WTC11 (cell line): ENCODE data around the gene BCAP29. TPM values are rescaled to one million over a fixed set of nuclear protein-coding genes. Genes with fewer than 3 reads are reported as not detected.
"Not testable (repeated sequence)": the region's sequence is repeated elsewhere in the genome, so short reads cannot be mapped to it uniquely, and the experiment has no call there.

Experiments
- ATAC-seq: fragments of 200-7000 bp; cut with Tn5 transposase; 2 replicates; pipeline ENCODE4 v1.10.0; 2021; ENCODE audit warnings: mild to moderate bottlenecking, moderate library complexity
- CTCF ChIA-PET: fragments of 300-600 bp; sonication (Branson Sonifier 250); formaldehyde crosslinking; loops from one replicate; lab custom pipeline; 2021; ENCODE audit warnings: antibody characterized with exemption; lab: Charles Lee
- POLR2A ChIA-PET: fragments of 350-600 bp; sonication (Branson Sonifier 250); formaldehyde crosslinking; loops from one replicate; lab custom pipeline; 2021; ENCODE audit warnings: antibody characterized with exemption; lab: Charles Lee
- DNase-seq: peaks from one replicate; pipeline ENCODE4 v3.0.0; 2021; ENCODE audit warnings: low spot score
- H3K27ac Mint-ChIP-seq: 2 replicates; pipeline ENCODE4 v1.8.0; 2021; ENCODE audit warnings: mixed read lengths
- H3K27me3 Mint-ChIP-seq: 2 replicates; pipeline ENCODE4 v1.8.0; 2021; ENCODE audit warnings: low read depth, mild to moderate bottlenecking, moderate library complexity, mixed read lengths
- H3K36me3 Mint-ChIP-seq: 2 replicates; pipeline ENCODE4 v1.8.0; 2021; ENCODE audit warnings: mixed read lengths
- H3K4me1 Mint-ChIP-seq: 2 replicates; pipeline ENCODE4 v1.8.0; 2022; ENCODE audit warnings: mixed read lengths
- H3K4me3 Mint-ChIP-seq: 2 replicates; pipeline ENCODE4 v1.8.0; 2021; ENCODE audit warnings: mild to moderate bottlenecking, moderate library complexity, mixed read lengths
- H3K9me3 Mint-ChIP-seq: 2 replicates; pipeline ENCODE4 v1.8.0; 2021; ENCODE audit warnings: mixed read lengths
- CREB1 ChIP-seq: sonication (generic); formaldehyde crosslinking; IDR thresholded peaks from 2 replicates; pipeline ENCODE4 v1.8.0; 2023; ENCODE audit warnings: mild to moderate bottlenecking, missing genetic modification reagents
- ESRRA ChIP-seq: sonication (generic); formaldehyde crosslinking; IDR thresholded peaks from 2 replicates; pipeline ENCODE4 v1.8.1; 2022; ENCODE audit warnings: mild to moderate bottlenecking, missing genetic modification reagents, borderline replicate concordance
- ETV6 ChIP-seq: sonication (generic); formaldehyde crosslinking; IDR thresholded peaks from 2 replicates; pipeline ENCODE4 v1.8.1; 2022; ENCODE audit warnings: mild to moderate bottlenecking, missing genetic modification reagents
- HMGA2 ChIP-seq: fragments of 250-450 bp; sonication (Bioruptor Pico); IDR thresholded peaks from 2 replicates; pipeline ENCODE4 v1.4.0; 2021; ENCODE audit warnings: mild to moderate bottlenecking, moderate library complexity
- NR2C2 ChIP-seq: sonication (generic); formaldehyde crosslinking; IDR thresholded peaks from 2 replicates; pipeline ENCODE4 v1.8.0; 2022; ENCODE audit warnings: mild to moderate bottlenecking, missing genetic modification reagents
- ZNF138 ChIP-seq: sonication (generic); formaldehyde crosslinking; conservative IDR thresholded peaks from 2 replicates; pipeline ENCODE4 v1.8.1; 2022; ENCODE audit warnings: mild to moderate bottlenecking, moderate library complexity, missing genetic modification reagents
- total RNA-seq: library from RNA; stranded (reverse); gene quantifications from 3 replicates; pipeline ENCODE4 v1.2.3, GENCODE V29; 2021
- TF ChIP-seq, protein P1 (sequence below): sonication (generic); formaldehyde crosslinking; IDR thresholded peaks from 2 replicates; pipeline ENCODE4 v1.8.0; 2022; ENCODE audit warnings: missing genetic modification reagents
- TF ChIP-seq, protein P2 (sequence below): sonication (generic); formaldehyde crosslinking; IDR thresholded peaks from 2 replicates; pipeline ENCODE4 v1.8.1; 2023; ENCODE audit warnings: mild to moderate bottlenecking, missing genetic modification reagents, borderline replicate concordance
- TF ChIP-seq, protein P3 (sequence below): fragments of 250-450 bp; sonication (Bioruptor Pico); IDR thresholded peaks from 2 replicates; pipeline ENCODE4 v1.9.0; 2021; ENCODE audit warnings: mild to moderate bottlenecking
- TF ChIP-seq, protein P4 (sequence below): fragments of 250-450 bp; sonication (Bioruptor Pico); IDR thresholded peaks from 2 replicates; pipeline ENCODE4 v1.9.0; 2021; ENCODE audit warnings: moderate library complexity, mild to moderate bottlenecking, inconsistent platforms, borderline replicate concordance

BCAP29 gene
- total RNA-seq, 1 experiment from 2014 or later, result 14.5 TPM

DNA sequence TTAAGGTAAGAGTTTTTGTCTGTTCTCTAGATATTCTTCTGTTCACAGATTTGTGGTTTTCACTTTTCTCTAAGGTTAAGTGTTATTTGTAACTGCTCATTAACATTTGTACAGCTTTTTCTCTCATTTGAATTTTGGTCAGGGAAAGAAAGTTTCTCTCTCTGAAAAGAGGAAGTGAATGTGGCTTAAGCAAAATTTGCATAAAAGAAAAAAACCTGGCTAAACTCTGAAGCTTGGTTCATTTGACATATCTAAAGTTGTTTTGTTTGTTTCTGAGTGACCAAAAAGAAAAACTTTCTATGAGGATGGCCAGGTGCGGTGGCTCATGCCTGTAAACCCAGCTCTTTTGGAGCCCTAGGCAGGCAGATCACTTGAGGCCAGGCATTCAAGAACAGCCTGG lies 58.5 kb downstream of the BCAP29 start:
- no peak for DNase-seq
- peaks cover 6% of the 10 kb centered on the region for H3K4me1 Mint-ChIP-seq
- no peak for TF ChIP-seq NR2C2 (CRISPR knock-in tag)
- TF ChIP-seq, all 79 proteins: peak for 0
- ChIA-PET CTCF (no interaction called here), POLR2A (no interaction called here)
- Mint-ChIP-seq H3K9me3 (peaks cover 6% of the 10 kb centered on the region; the same call in 1 of the 2 replicates), H3K36me3 (no peaks in the 10 kb centered on the region), H3K27ac (no peak overlapping the region), H3K27me3 (no peaks in the 10 kb centered on the region), H3K4me3 (no peak overlapping the region)
- no peak for ATAC-seq

DNA sequence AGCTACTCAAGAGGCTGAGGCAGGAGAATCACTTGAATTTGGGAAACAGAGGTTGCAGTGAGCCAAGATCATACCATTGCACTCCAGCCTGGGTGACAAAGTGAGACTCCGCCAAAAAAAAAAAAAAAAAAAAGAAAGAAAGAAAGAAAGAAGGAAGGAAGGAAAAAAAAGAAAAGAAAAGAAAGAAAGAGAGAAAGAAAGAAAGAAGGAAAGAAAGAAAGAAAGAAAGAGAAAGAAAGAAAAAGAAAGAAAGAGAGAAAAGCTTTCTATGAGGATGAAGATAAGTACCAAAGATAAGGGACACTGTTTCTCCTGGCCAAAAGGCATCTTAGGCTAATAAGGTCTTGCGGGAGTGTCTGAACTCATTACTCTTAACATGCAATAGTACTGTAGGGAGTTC lies 59.0 kb downstream of the BCAP29 start:
- H3K27me3 Mint-ChIP-seq, POLR2A ChIA-PET, DNase-seq, CTCF ChIA-PET, ATAC-seq, H3K27ac Mint-ChIP-seq, H3K4me3 Mint-ChIP-seq, H3K9me3 Mint-ChIP-seq, H3K4me1 Mint-ChIP-seq, H3K36me3 Mint-ChIP-seq: not testable (repeated sequence)

DNA sequence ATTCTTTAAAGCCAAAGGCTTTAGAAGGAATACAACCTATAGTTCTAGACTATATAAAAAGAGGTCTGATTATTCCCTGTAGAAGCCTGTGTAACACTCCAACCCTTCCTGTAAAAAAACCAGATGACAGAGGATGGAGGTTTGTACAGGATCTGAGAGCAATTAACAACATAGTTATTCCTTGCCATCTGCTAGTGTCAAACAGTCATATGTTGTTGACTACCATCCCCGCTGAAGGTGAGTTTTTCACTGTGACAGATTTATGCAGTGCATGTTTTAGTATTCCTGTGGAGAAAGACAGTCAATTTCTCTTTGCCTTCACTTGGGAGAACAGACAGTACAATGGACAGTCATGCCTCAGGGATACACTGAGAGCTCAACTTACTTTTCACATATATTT lies 61.6 kb downstream of the BCAP29 start:
- no peak for ATAC-seq

More for the DNA sequence above, 61.6 kb downstream of the BCAP29 start:
- TF ChIP-seq, protein P1, sequence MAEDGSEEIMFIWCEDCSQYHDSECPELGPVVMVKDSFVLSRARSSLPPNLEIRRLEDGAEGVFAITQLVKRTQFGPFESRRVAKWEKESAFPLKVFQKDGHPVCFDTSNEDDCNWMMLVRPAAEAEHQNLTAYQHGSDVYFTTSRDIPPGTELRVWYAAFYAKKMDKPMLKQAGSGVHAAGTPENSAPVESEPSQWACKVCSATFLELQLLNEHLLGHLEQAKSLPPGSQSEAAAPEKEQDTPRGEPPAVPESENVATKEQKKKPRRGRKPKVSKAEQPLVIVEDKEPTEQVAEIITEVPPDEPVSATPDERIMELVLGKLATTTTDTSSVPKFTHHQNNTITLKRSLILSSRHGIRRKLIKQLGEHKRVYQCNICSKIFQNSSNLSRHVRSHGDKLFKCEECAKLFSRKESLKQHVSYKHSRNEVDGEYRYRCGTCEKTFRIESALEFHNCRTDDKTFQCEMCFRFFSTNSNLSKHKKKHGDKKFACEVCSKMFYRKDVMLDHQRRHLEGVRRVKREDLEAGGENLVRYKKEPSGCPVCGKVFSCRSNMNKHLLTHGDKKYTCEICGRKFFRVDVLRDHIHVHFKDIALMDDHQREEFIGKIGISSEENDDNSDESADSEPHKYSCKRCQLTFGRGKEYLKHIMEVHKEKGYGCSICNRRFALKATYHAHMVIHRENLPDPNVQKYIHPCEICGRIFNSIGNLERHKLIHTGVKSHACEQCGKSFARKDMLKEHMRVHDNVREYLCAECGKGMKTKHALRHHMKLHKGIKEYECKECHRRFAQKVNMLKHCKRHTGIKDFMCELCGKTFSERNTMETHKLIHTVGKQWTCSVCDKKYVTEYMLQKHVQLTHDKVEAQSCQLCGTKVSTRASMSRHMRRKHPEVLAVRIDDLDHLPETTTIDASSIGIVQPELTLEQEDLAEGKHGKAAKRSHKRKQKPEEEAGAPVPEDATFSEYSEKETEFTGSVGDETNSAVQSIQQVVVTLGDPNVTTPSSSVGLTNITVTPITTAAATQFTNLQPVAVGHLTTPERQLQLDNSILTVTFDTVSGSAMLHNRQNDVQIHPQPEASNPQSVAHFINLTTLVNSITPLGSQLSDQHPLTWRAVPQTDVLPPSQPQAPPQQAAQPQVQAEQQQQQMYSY (CRISPR knock-in tag), result no peak
- TF ChIP-seq ZNF138 (CRISPR knock-in tag), result no peak
- TF ChIP-seq HMGA2 (CRISPR knock-in tag), result no peak
- TF ChIP-seq, protein P2, sequence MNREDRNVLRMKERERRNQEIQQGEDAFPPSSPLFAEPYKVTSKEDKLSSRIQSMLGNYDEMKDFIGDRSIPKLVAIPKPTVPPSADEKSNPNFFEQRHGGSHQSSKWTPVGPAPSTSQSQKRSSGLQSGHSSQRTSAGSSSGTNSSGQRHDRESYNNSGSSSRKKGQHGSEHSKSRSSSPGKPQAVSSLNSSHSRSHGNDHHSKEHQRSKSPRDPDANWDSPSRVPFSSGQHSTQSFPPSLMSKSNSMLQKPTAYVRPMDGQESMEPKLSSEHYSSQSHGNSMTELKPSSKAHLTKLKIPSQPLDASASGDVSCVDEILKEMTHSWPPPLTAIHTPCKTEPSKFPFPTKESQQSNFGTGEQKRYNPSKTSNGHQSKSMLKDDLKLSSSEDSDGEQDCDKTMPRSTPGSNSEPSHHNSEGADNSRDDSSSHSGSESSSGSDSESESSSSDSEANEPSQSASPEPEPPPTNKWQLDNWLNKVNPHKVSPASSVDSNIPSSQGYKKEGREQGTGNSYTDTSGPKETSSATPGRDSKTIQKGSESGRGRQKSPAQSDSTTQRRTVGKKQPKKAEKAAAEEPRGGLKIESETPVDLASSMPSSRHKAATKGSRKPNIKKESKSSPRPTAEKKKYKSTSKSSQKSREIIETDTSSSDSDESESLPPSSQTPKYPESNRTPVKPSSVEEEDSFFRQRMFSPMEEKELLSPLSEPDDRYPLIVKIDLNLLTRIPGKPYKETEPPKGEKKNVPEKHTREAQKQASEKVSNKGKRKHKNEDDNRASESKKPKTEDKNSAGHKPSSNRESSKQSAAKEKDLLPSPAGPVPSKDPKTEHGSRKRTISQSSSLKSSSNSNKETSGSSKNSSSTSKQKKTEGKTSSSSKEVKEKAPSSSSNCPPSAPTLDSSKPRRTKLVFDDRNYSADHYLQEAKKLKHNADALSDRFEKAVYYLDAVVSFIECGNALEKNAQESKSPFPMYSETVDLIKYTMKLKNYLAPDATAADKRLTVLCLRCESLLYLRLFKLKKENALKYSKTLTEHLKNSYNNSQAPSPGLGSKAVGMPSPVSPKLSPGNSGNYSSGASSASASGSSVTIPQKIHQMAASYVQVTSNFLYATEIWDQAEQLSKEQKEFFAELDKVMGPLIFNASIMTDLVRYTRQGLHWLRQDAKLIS (CRISPR knock-in tag), result no peak
- TF ChIP-seq, protein P3, sequence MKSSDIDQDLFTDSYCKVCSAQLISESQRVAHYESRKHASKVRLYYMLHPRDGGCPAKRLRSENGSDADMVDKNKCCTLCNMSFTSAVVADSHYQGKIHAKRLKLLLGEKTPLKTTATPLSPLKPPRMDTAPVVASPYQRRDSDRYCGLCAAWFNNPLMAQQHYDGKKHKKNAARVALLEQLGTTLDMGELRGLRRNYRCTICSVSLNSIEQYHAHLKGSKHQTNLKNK, result no peak
- no peak for TF ChIP-seq CREB1 (CRISPR knock-in tag)
- TF ChIP-seq ETV6 (CRISPR knock-in tag), result no peak
- TF ChIP-seq, protein P4, sequence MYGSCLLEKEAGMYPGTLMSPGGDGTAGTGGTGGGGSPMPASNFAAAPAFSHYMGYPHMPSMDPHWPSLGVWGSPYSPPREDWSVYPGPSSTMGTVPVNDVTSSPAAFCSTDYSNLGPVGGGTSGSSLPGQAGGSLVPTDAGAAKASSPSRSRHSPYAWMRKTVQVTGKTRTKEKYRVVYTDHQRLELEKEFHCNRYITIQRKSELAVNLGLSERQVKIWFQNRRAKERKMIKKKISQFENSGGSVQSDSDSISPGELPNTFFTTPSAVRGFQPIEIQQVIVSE (CRISPR knock-in tag), result no peak
- no peak for TF ChIP-seq ESRRA (CRISPR knock-in tag)
- no peak for DNase-seq
- ChIA-PET CTCF (no interaction called here), POLR2A (no interaction called here)
- Mint-ChIP-seq H3K36me3 (no peaks in the 10 kb centered on the region), H3K27me3 (peaks cover 10% of the 10 kb centered on the region), H3K27ac (no peak overlapping the region), H3K4me1 (peaks cover 6% of the 10 kb centered on the region), H3K9me3 (peaks cover 11% of the 10 kb centered on the region), H3K4me3 (no peak overlapping the region)
